ENCODE results near the gene XRCC3. TPM values are rescaled to one million over a fixed set of nuclear protein-coding genes. Genes with fewer than 3 reads are reported as not detected.

Gene XRCC3
- total RNA-seq, 1 experiment from 2014 or later = 61.3 TPM

- H3K4me1 ChIP-seq (ENCODE audit: insufficient read depth, low read length) = no peaks in the 10 kb centered on the region
- no peaks in the 10 kb centered on the region for H3K79me2 ChIP-seq (ENCODE audit: low read length)
- intact Hi-C loops (cut with micrococcal nuclease) = no loop called here
- peaks cover 9% of the 10 kb centered on the region; the same call in 1 of the 2 replicates for H3K36me3 ChIP-seq (ENCODE audit: low read depth, low read length)
- DNase-seq (peak; percentile 39), ATAC-seq (peak; percentile 74)
- no peak overlapping the region for H3K4me3 ChIP-seq (ENCODE audit: low read length)
- no peaks in the 10 kb centered on the region for H4K20me1 ChIP-seq (ENCODE audit: low read length)
- no peaks in the 10 kb centered on the region for H3K9me2 ChIP-seq (replicated peaks; ENCODE audit: low read length)
- H3K9ac ChIP-seq (ENCODE audit: low read length) = no peak overlapping the region
- ChIA-PET CTCF (no interaction called here), POLR2A (ENCODE audit: unreplicated experiment) (no interaction called here)
- no peaks in the 10 kb centered on the region for H3K27me3 ChIP-seq (ENCODE audit: low read length)
- no TSS peak for BruUV-seq (replicated peaks)
- TF ChIP-seq EZH2 (IDR thresholded peaks at IDR 0.05; ENCODE audit: low read length, unreplicated experiment) = no peak
- no peak overlapping the region for H2AFZ ChIP-seq (ENCODE audit: low read length)
- no peak overlapping the region for H3K27ac ChIP-seq (ENCODE audit: low read length)
- no peaks in the 10 kb centered on the region for H3F3A ChIP-seq (ENCODE audit: low read length, unreplicated experiment)
- no peak overlapping the region for H3K4me2 ChIP-seq (ENCODE audit: low read length)
- H3K9me3 ChIP-seq (ENCODE audit: low read length) = no peaks in the 10 kb centered on the region
These were observed 18.4 kb upstream of the XRCC3 start for GRCh38 chr14:103733651-103734050.

DNA sequence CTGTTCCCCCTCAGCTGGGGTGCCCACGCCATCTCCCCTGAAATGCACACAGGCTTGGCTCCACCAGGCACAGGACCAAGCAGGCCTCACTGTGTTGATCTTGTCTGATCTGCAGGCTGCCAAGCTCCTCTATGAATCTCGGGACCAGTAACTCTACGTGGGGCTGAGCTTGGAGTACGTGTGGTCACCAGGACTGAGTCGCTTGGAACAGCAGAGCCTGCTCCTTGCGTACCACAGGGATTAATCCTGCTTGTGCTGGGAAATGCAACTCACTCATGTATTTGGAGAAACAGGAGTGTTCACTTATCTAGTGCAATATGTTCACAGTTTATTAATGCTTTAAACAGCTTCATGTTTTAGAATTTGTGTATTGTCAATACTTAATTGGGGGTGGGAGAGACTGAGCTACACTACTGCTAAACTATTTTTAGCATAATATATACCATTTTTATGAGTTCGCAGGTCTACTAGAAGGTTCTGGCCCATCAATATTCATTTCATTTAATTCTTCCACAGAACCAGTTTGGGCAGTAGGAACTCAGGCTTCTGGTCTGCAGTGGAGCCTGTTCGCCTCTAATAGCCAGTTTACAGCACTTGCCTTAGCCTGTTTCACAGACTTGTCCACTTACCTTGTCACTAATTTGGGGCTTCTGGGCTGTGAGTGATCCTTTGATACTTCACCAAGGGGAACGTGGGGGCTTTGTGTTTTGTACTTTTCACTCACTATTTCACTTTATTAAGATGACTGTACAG lies 17.8 kb upstream of the XRCC3 start:
- CTCF ChIA-PET = no interaction called here
- peaks cover 9% of the 10 kb centered on the region; the same call in 1 of the 2 replicates for H3K36me3 ChIP-seq (ENCODE audit: low read depth, low read length)
- intact Hi-C loops (cut with micrococcal nuclease) = no loop called here

GRCh38 chr14:103731916-103732867 lies 16.9 kb upstream of the XRCC3 start:
- H3K79me2 ChIP-seq (ENCODE audit: low read length) = no peaks in the 10 kb centered on the region
- H3K27me3 ChIP-seq (ENCODE audit: low read length) = no peaks in the 10 kb centered on the region
- no peak for TF ChIP-seq CTCF (conservative IDR thresholded peaks at IDR 0.05; ENCODE audit: low read depth, low read length)
- no peak for TF ChIP-seq EZH2phosphoT487 (IDR thresholded peaks at IDR 0.05; ENCODE audit: borderline replicate concordance, low read length)
- no peak for TF ChIP-seq EZH2 (IDR thresholded peaks at IDR 0.05; ENCODE audit: low read length, unreplicated experiment)
- H3K4me3 ChIP-seq (ENCODE audit: low read length) = no peak overlapping the region
- no peak for DNase-seq
- H3K4me2 ChIP-seq (ENCODE audit: low read length) = no peak overlapping the region
- intact Hi-C loops (cut with micrococcal nuclease) = no loop called here
- H3K9me2 ChIP-seq (replicated peaks; ENCODE audit: low read length) = no peaks in the 10 kb centered on the region
- peaks cover 3% of the 10 kb centered on the region; the same call in 1 of the 2 replicates for H3K36me3 ChIP-seq (ENCODE audit: low read depth, low read length)
- no peaks in the 10 kb centered on the region for H4K20me1 ChIP-seq (ENCODE audit: low read length)
- no TSS peak for BruUV-seq (replicated peaks)
- H3F3A ChIP-seq (ENCODE audit: low read length, unreplicated experiment) = no peaks in the 10 kb centered on the region
- H2AFZ ChIP-seq (ENCODE audit: low read length) = no peak overlapping the region
- CTCF ChIA-PET = no interaction called here
- no peak overlapping the region for H3K9ac ChIP-seq (ENCODE audit: low read length)
- no peak for ATAC-seq
- H3K4me1 ChIP-seq (ENCODE audit: insufficient read depth, low read length) = no peaks in the 10 kb centered on the region
- no peak overlapping the region for H3K27ac ChIP-seq (ENCODE audit: low read length)
- POLR2A ChIA-PET (ENCODE audit: unreplicated experiment) = no interaction called here
- H3K9me3 ChIP-seq (ENCODE audit: low read length) = no peaks in the 10 kb centered on the region

More for the DNA sequence above, 17.8 kb upstream of the XRCC3 start:
- no peaks in the 10 kb centered on the region for H3F3A ChIP-seq (ENCODE audit: low read length, unreplicated experiment)
- no peak overlapping the region for H3K9ac ChIP-seq (ENCODE audit: low read length)
- no peak for ATAC-seq
- TSS peak; percentile 51 for BruUV-seq (replicated peaks)
- DNase-seq = no peak
- no peaks in the 10 kb centered on the region for H3K9me2 ChIP-seq (replicated peaks; ENCODE audit: low read length)
- no peaks in the 10 kb centered on the region for H3K27me3 ChIP-seq (ENCODE audit: low read length)
- no peaks in the 10 kb centered on the region for H3K79me2 ChIP-seq (ENCODE audit: low read length)
- H3K4me3 ChIP-seq (ENCODE audit: low read length) = no peak overlapping the region
- H3K27ac ChIP-seq (ENCODE audit: low read length) = no peak overlapping the region
- no peak overlapping the region for H2AFZ ChIP-seq (ENCODE audit: low read length)
- no peaks in the 10 kb centered on the region for H3K4me1 ChIP-seq (ENCODE audit: insufficient read depth, low read length)
- no peak overlapping the region for H3K4me2 ChIP-seq (ENCODE audit: low read length)
- POLR2A ChIA-PET (ENCODE audit: unreplicated experiment) = no interaction called here
- no peak for TF ChIP-seq EZH2 (IDR thresholded peaks at IDR 0.05; ENCODE audit: low read length, unreplicated experiment)
- TF ChIP-seq EZH2phosphoT487 (IDR thresholded peaks at IDR 0.05; ENCODE audit: borderline replicate concordance, low read length) = no peak
- TF ChIP-seq CTCF (conservative IDR thresholded peaks at IDR 0.05; ENCODE audit: low read depth, low read length) = no peak
- no peaks in the 10 kb centered on the region for H3K9me3 ChIP-seq (ENCODE audit: low read length)
- no peaks in the 10 kb centered on the region for H4K20me1 ChIP-seq (ENCODE audit: low read length)
